Neuronal stem cell (in vitro differentiated cells): Measurements from ENCODE around the gene CRACR2A.

Experiments used
- DNase-seq: peaks from one replicate; pipeline ENCODE4 v3.0.0-alpha.2; 2013; ENCODE audit warnings: low spot score
- H2AFZ ChIP-seq: one replicate; pipeline ENCODE4 v1.6.1; 2013; ENCODE audit warnings: mild to moderate bottlenecking, low read length, inconsistent platforms
- H2AK5ac ChIP-seq: 2 replicates; pipeline ENCODE4 v1.6.1; 2013; ENCODE audit warnings: low read depth, mild to moderate bottlenecking, inconsistent platforms, low read length, moderate library complexity, mixed read lengths
- H2BK120ac ChIP-seq: 2 replicates; pipeline ENCODE4 v1.6.1; 2013; ENCODE audit warnings: low read depth, mild to moderate bottlenecking, inconsistent platforms, low read length, moderate library complexity, mixed read lengths
- H2BK12ac ChIP-seq: one replicate; pipeline ENCODE4 v1.6.1; 2013; ENCODE audit warnings: low read length, inconsistent platforms
- H2BK15ac ChIP-seq: 2 replicates; pipeline ENCODE4 v1.6.1; 2013; ENCODE audit warnings: mild to moderate bottlenecking, low read length, inconsistent platforms, mixed read lengths
- H2BK5ac ChIP-seq: one replicate; pipeline ENCODE4 v1.6.1; 2013; ENCODE audit warnings: inconsistent platforms, mild to moderate bottlenecking, low read length, moderate library complexity
- H3K14ac ChIP-seq: one replicate; pipeline ENCODE4 v1.6.1; 2013; ENCODE audit warnings: low read length, inconsistent platforms
- H3K18ac ChIP-seq: 2 replicates; pipeline ENCODE4 v1.6.1; 2013; ENCODE audit warnings: low read length, inconsistent platforms
- H3K23ac ChIP-seq: 2 replicates; pipeline ENCODE4 v1.6.1; 2013; ENCODE audit warnings: low read depth, mild to moderate bottlenecking, mixed read lengths, low read length, inconsistent platforms; ENCODE audit not compliant: poor library complexity
- H3K27ac ChIP-seq: replicated peaks from 3 replicates; pipeline ENCODE4 v1.5.1; 2013; ENCODE audit warnings: low read length, inconsistent platforms
- H3K27me3 ChIP-seq, 3 experiments: 2 replicates each; pipeline ENCODE4 v1.6.1; 2013; ENCODE audit warnings: low read length in 3 of 3, mild to moderate bottlenecking in 2 of 3, inconsistent platforms in 1 of 3, low read depth in 1 of 3, mixed read lengths in 1 of 3, moderate library complexity in 1 of 3; ENCODE audit not compliant: control insufficient read depth in 3 of 3, insufficient read depth in 3 of 3
- H3K36me3 ChIP-seq, 2 donors: replicated peaks in 1 of 2; 2 replicates each; pipeline ENCODE4 v1.6.1; 2013; ENCODE audit warnings: low read length in 2 of 2; ENCODE audit not compliant: control insufficient read depth in 2 of 2, insufficient read depth in 2 of 2
- H3K4ac ChIP-seq: 2 replicates; pipeline ENCODE4 v1.6.1; 2013; ENCODE audit warnings: inconsistent platforms, mild to moderate bottlenecking, low read length, moderate library complexity
- H3K4me1 ChIP-seq, 2 donors: 1 replicate in 1 of 2; 2 replicates in 1 of 2; pipeline ENCODE4 v1.6.1; 2013; ENCODE audit warnings: low read length in 2 of 2, low read depth in 1 of 2; ENCODE audit not compliant: control insufficient read depth in 2 of 2, insufficient read depth in 1 of 2
- H3K4me2 ChIP-seq: one replicate; pipeline ENCODE4 v1.6.1; 2013; ENCODE audit warnings: mild to moderate bottlenecking, low read length, inconsistent platforms; ENCODE audit not compliant: insufficient read depth, poor library complexity, severe bottlenecking
- H3K4me3 ChIP-seq, 2 donors: 2 replicates each; pipeline ENCODE4 v1.5.1; 2013; ENCODE audit warnings: low read length in 2 of 2, mild to moderate bottlenecking in 2 of 2, inconsistent platforms in 1 of 2, moderate library complexity in 1 of 2
- H3K79me1 ChIP-seq: one replicate; pipeline ENCODE4 v1.6.1; 2013; ENCODE audit warnings: low read depth, mild to moderate bottlenecking, inconsistent platforms, low read length, moderate library complexity
- H3K9ac ChIP-seq: one replicate; pipeline ENCODE4 v1.6.1; 2013; ENCODE audit warnings: mild to moderate bottlenecking, low read depth, low read length, inconsistent platforms; ENCODE audit not compliant: poor library complexity
- H3K9me3 ChIP-seq, 2 donors: replicated peaks in 1 of 2; 2 replicates each; pipeline versions ENCODE3 to v1.6.1; 2013; ENCODE audit warnings: low read length in 2 of 2, mild to moderate bottlenecking in 2 of 2, inconsistent platforms in 1 of 2, low read depth in 1 of 2, mixed read lengths in 1 of 2, moderate library complexity in 1 of 2; ENCODE audit not compliant: control insufficient read depth in 2 of 2, insufficient read depth in 1 of 2
- H4K8ac ChIP-seq: one replicate; pipeline ENCODE4 v1.6.1; 2013; ENCODE audit warnings: low read depth, mild to moderate bottlenecking, inconsistent platforms, low read length, moderate library complexity
- H4K91ac ChIP-seq: one replicate; pipeline ENCODE4 v1.6.1; 2013; ENCODE audit warnings: low read length, low read depth, mild to moderate bottlenecking, inconsistent platforms; ENCODE audit not compliant: poor library complexity
- WGBS, 2 donors: extraction: QIAGEN DNeasy Blood & Tissue Kit; methylation state at CpG; one replicate each; pipeline ENCODE4 v1.1.7; 2013; ENCODE audit warnings: missing lambda C conversion rate in 2 of 2, mixed read lengths in 1 of 2; ENCODE audit not compliant: insufficient read length in 2 of 2, insufficient replicate concordance in 1 of 2; ENCODE audit errors: extremely low coverage in 2 of 2; 5-methylcytosine and 5-hydroxymethylcytosine counted together

Gene CRACR2A

DNA sequence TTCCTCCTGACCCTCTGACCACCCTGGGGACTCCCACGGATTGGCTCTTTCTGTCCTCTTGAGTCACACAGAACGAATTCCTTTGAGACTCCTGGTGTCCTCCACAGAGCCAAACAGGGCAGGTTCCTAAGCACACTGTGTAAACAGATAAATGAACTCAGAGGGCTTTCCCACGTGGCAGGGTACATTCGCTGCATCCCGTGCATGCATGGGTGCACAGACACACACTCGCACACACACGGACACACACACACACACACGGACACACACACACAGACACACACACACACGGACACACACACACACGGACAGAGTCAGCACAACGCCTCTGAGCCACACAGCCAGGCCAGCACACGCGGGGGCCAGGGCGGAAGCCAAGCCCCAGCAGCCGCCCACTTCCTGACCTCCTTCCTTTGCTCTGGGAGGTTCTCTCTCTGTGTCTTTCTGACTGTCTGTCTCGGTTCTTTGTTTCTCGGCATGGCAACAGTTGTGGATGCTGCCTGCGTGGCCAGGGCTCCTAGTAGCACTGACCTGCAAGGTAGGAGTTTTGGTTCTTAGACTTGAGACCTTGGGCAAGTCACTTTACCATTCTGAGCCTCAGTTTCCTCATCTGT lies 706 bp downstream of the CRACR2A start:
- no peak for DNase-seq
- H2BK15ac ChIP-seq = no peak overlapping the region

DNA sequence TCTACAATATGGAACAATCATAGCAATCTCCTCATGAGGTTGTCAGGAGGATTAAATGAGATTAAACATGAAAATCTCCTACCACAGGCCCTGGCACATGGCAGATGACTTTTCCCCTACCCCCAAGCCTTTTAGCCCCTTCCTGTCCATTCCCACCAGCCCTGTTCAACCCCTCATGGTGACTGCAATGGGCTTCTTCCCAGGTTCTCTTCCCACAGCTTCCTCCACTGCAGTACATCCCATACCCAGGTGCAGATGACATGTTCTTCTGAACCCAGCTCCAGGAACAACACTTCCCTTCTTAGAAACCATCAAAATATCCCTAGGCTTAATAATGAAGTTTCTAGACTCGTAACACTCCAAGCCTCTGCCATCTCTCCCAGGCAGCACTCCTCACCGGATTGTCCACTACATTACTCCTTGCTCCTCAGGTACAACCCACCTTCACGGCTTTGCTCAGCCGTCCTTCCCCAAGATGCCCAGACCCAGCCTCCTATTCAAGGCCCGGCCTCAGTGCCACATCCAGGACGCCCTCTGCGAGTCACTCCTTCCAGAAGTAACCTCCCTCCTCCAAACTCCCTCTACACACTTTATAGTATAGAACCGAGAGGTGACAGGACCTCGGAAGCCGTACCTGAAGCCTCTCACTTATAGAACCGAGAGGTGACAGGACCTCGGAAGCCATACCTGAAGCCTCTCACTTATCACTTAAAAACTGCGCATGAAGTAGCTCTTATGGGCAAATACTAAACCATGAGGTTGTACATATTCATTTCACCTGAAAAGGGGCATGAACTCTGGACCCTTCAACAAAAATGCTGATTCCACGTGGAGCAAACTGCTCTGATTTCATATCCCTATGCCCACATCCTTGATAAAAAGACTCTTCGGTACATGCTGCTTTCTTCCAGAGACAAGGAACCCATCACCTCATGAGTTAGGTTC lies 1.5 kb downstream of the CRACR2A start:
- no peak for DNase-seq
- Histone ChIP-seq H3K27ac (no peak overlapping the region), H3K79me1 (no peaks in the 10 kb centered on the region), H3K9me3 (peaks cover 0 to 7% of the 10 kb centered on the region in 2 donors), H3K36me3 (no peaks in the 10 kb centered on the region), H2AK5ac (no peak overlapping the region), H3K23ac (no peak overlapping the region), H3K9ac (no peak overlapping the region), H3K14ac (no peak overlapping the region), H2BK120ac (no peak overlapping the region), H4K91ac (no peak overlapping the region), H2AFZ (no peak overlapping the region), H3K4me2 (no peak overlapping the region), H3K4ac (no peak overlapping the region), H2BK5ac (no peak overlapping the region), H4K8ac (no peak overlapping the region), H3K4me1 (peaks cover 2 to 6% of the 10 kb centered on the region in 2 donors), H3K27me3 (peaks cover 0 to 4% (median 3%) of the 10 kb centered on the region in 3 experiments), H3K18ac (no peak overlapping the region), H2BK12ac (no peak overlapping the region), H2BK15ac (no peak overlapping the region), H3K4me3 (no peak overlapping the region)
- WGBS, 2 donors = no CpG with 5 or more reads among the region's 15 CpGs

More for the DNA sequence above, 706 bp downstream of the CRACR2A start:
- peak overlapping the region; percentile 60 for H3K4me2 ChIP-seq
- no peaks in the 10 kb centered on the region for H3K79me1 ChIP-seq
- no peak overlapping the region for H4K91ac ChIP-seq
- H2BK12ac ChIP-seq = no peak overlapping the region
- H3K4ac ChIP-seq = no peak overlapping the region
- peaks cover 2 to 6% of the 10 kb centered on the region in 2 donors for H3K4me1 ChIP-seq
- peak overlapping the region; percentile 79 for H2AK5ac ChIP-seq
- no peak overlapping the region for H2AFZ ChIP-seq
- peak overlapping the region; percentile 61 for H3K23ac ChIP-seq
- no peak overlapping the region for H3K14ac ChIP-seq
- H2BK120ac ChIP-seq = no peak overlapping the region
- peaks cover 0 to 3% of the 10 kb centered on the region in 2 donors for H3K9me3 ChIP-seq
- H3K36me3 ChIP-seq = no peaks in the 10 kb centered on the region
- peak overlapping the region; percentile 54 for H3K9ac ChIP-seq
- no peak overlapping the region for H3K27ac ChIP-seq
- no peak overlapping the region for H3K18ac ChIP-seq
- no CpG with 5 or more reads among the region's 18 CpGs for WGBS, 2 donors
- no peak overlapping the region for H2BK5ac ChIP-seq
- H3K27me3 ChIP-seq = peaks cover 0 to 4% (median 3%) of the 10 kb centered on the region in 3 experiments
- H4K8ac ChIP-seq = no peak overlapping the region
- H3K4me3 ChIP-seq = no peak overlapping the region

DNA sequence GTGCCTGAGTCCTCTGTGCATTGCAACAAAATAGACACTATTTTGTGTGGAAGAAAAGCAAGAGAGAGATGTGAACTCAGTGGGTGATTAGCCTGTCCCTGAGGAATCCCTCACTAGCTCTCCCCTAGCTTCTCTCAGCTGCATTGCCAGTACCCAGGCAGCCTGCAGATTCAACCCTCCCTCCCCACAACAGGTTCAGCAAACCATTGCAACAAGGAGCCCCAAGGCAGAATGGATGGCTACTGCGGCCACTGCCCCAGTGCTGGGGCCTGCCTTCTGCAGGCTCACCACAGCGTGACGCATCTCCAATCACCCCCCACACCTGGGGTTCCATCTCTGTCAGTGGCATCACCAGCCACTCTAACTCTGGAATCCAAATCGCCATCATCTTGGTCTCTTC lies 2.3 kb downstream of the CRACR2A start:
- no peaks in the 10 kb centered on the region for H3K36me3 ChIP-seq
- no peak overlapping the region for H3K4me3 ChIP-seq
- no peak overlapping the region for H2BK120ac ChIP-seq
- no peak overlapping the region for H4K8ac ChIP-seq
- H3K4me2 ChIP-seq = no peak overlapping the region
- H3K27ac ChIP-seq = no peak overlapping the region
- WGBS, 2 donors = no CpG with 5 or more reads among the region's 4 CpGs
- no peak overlapping the region for H2BK12ac ChIP-seq
- H2BK15ac ChIP-seq = no peak overlapping the region
- no peak overlapping the region for H2AK5ac ChIP-seq
- H3K9me3 ChIP-seq = peaks cover 0 to 8% of the 10 kb centered on the region in 2 donors
- H3K18ac ChIP-seq = no peak overlapping the region
- H3K4me1 ChIP-seq = peaks cover 2 to 6% of the 10 kb centered on the region in 2 donors
- H3K4ac ChIP-seq = no peak overlapping the region
- H2BK5ac ChIP-seq = no peak overlapping the region
- DNase-seq = no peak
- peaks cover 0 to 3% (median 0%) of the 10 kb centered on the region in 3 experiments for H3K27me3 ChIP-seq
- H2AFZ ChIP-seq = no peak overlapping the region
- no peak overlapping the region for H3K14ac ChIP-seq
- H4K91ac ChIP-seq = no peak overlapping the region
- no peak overlapping the region for H3K23ac ChIP-seq
- no peak overlapping the region for H3K9ac ChIP-seq
- no peaks in the 10 kb centered on the region for H3K79me1 ChIP-seq

DNA sequence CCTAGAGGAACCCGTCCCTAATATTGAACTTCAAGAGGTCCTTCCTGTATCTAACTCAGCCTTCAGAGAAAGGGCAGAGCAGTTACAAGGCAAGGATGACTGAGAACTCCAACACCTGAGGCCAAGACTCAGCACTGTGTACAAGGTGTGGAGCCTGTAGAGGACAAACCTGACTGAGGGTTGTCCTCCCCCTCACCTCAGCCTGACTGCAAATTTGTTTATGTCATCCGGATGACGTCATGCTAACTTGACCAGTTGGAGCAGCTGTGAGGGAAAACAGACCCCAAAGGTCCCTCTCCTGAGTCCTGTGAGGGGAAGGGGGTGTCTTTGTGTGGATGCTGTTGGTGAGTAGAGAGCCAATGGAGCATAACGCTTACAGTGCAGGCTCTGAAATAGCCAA lies 4.3 kb downstream of the CRACR2A start:
- H3K36me3 ChIP-seq = no peaks in the 10 kb centered on the region
- peaks cover 0 to 8% of the 10 kb centered on the region in 2 donors for H3K9me3 ChIP-seq
- peaks cover 2 to 6% of the 10 kb centered on the region in 2 donors for H3K4me1 ChIP-seq
- no peak overlapping the region for H3K18ac ChIP-seq
- H3K9ac ChIP-seq = no peak overlapping the region
- H4K8ac ChIP-seq = no peak overlapping the region
- no peak overlapping the region for H3K4me2 ChIP-seq
- no peak overlapping the region for H2BK5ac ChIP-seq
- H4K91ac ChIP-seq = no peak overlapping the region
- H2BK12ac ChIP-seq = no peak overlapping the region
- no peak overlapping the region for H3K27ac ChIP-seq
- no peak overlapping the region for H2AK5ac ChIP-seq
- no peak overlapping the region for H3K14ac ChIP-seq
- H3K79me1 ChIP-seq = no peaks in the 10 kb centered on the region
- no peak overlapping the region for H2BK15ac ChIP-seq
- H2BK120ac ChIP-seq = no peak overlapping the region
- H3K27me3 ChIP-seq = peaks cover 0 to 3% (median 0%) of the 10 kb centered on the region in 3 experiments
- no peak overlapping the region for H3K23ac ChIP-seq
- H3K4ac ChIP-seq = no peak overlapping the region
- DNase-seq = no peak
- no CpG with 5 or more reads among the region's 4 CpGs for WGBS, 2 donors
- no peak overlapping the region for H2AFZ ChIP-seq
- no peak overlapping the region for H3K4me3 ChIP-seq
